Neural crest cell (in vitro differentiated cells): ENCODE results near the gene RAPGEF2. TPM values are rescaled to one million over a fixed set of nuclear protein-coding genes. Genes with fewer than 3 reads are reported as not detected.
A peak's percentile ranks its signal among the peaks of the same experiment; 100 is the strongest.

ENCODE experiments used
- DNase-seq: peaks from one replicate; pipeline ENCODE4 v3.0.0; 2021; ENCODE audit warnings: low read depth, mixed read lengths, low spot score
- H3K27ac Mint-ChIP-seq: one replicate; pipeline ENCODE4 v1.8.0; 2021; ENCODE audit warnings: mild to moderate bottlenecking, mixed read lengths; ENCODE audit not compliant: unreplicated experiment
- H3K27me3 Mint-ChIP-seq: 2 replicates; pipeline ENCODE4 v1.8.0; 2021; ENCODE audit warnings: low read depth, mild to moderate bottlenecking, mixed read lengths
- H3K36me3 Mint-ChIP-seq: 2 replicates; pipeline ENCODE4 v1.8.0; 2021; ENCODE audit warnings: low read depth, mild to moderate bottlenecking, mixed read lengths
- H3K4me1 Mint-ChIP-seq: 2 replicates; pipeline ENCODE4 v1.8.0; 2021; ENCODE audit warnings: mixed read lengths
- H3K4me3 Mint-ChIP-seq: one replicate; pipeline ENCODE4 v1.8.0; 2021; ENCODE audit warnings: mild to moderate bottlenecking, mixed read lengths
- H3K9me3 Mint-ChIP-seq: 2 replicates; pipeline ENCODE4 v1.8.0; 2021; ENCODE audit warnings: mixed read lengths
- CTCF ChIP-seq: fragments of 200-600 bp; sonication (generic); conservative IDR thresholded peaks from 2 replicates; pipeline ENCODE4 v1.5.0; 2021; ENCODE audit warnings: antibody characterized with exemption, mild to moderate bottlenecking
- total RNA-seq: library from RNA; stranded (reverse); gene quantifications from 2 replicates; pipeline ENCODE4 v1.2.1, GENCODE V29; 2021

Gene RAPGEF2
- total RNA-seq, 1 donor from 2014 or later: 44.2 TPM

- no peak for DNase-seq
- TF ChIP-seq CTCF: no peak
- peaks cover 14% of the 10 kb centered on the region for H3K9me3 Mint-ChIP-seq
- peaks cover 5% of the 10 kb centered on the region for H3K36me3 Mint-ChIP-seq
- no peak overlapping the region for H3K27ac Mint-ChIP-seq
- peak overlapping the region; percentile 32 for H3K4me3 Mint-ChIP-seq
- no peaks in the 10 kb centered on the region for H3K27me3 Mint-ChIP-seq
- H3K4me1 Mint-ChIP-seq: peaks cover 26% of the 10 kb centered on the region
Observed at GRCh38 chr4:159229164-159229563, 126.3 kb downstream of the RAPGEF2 start.

- Mint-ChIP-seq H3K27me3 (no peaks in the 10 kb centered on the region), H3K4me3 (no peak overlapping the region), H3K4me1 (peaks cover 37% of the 10 kb centered on the region), H3K36me3 (peaks cover 11% of the 10 kb centered on the region), H3K27ac (peak overlapping the region; percentile 15), H3K9me3 (peaks cover 16% of the 10 kb centered on the region)
- no peak for DNase-seq
- no peak for TF ChIP-seq CTCF
Observed at GRCh38 chr4:159232465-159233106, 129.7 kb downstream of the RAPGEF2 start.

GRCh38 chr4:159235779-159236368 lies 133.0 kb downstream of the RAPGEF2 start:
- peak overlapping the region; percentile 78 for H3K27ac Mint-ChIP-seq
- peaks cover 16% of the 10 kb centered on the region for H3K4me1 Mint-ChIP-seq
- H3K27me3 Mint-ChIP-seq: no peaks in the 10 kb centered on the region
- H3K9me3 Mint-ChIP-seq: peaks cover 18% of the 10 kb centered on the region
- no peak for DNase-seq
- peaks cover 13% of the 10 kb centered on the region for H3K36me3 Mint-ChIP-seq
- H3K4me3 Mint-ChIP-seq: peak overlapping the region; percentile 11
- no peak for TF ChIP-seq CTCF

- Mint-ChIP-seq H3K27me3 (no peaks in the 10 kb centered on the region), H3K36me3 (peaks cover 15% of the 10 kb centered on the region), H3K27ac (no peak overlapping the region), H3K4me3 (no peak overlapping the region), H3K4me1 (peaks cover 35% of the 10 kb centered on the region), H3K9me3 (peaks cover 12% of the 10 kb centered on the region)
- DNase-seq: no peak
- TF ChIP-seq CTCF: no peak
Observed at GRCh38 chr4:159237975-159238374, 135.1 kb downstream of the RAPGEF2 start.

GRCh38 chr4:159238631-159239030 lies 135.8 kb downstream of the RAPGEF2 start:
- Mint-ChIP-seq H3K4me1 (peaks cover 37% of the 10 kb centered on the region), H3K4me3 (no peak overlapping the region), H3K27ac (no peak overlapping the region), H3K36me3 (peaks cover 10% of the 10 kb centered on the region), H3K27me3 (no peaks in the 10 kb centered on the region), H3K9me3 (peaks cover 7% of the 10 kb centered on the region)
- no peak for TF ChIP-seq CTCF
- DNase-seq: no peak
